ENCODE data around the gene CSGALNACT2. TPM values are rescaled to one million over a fixed set of nuclear protein-coding genes. Genes with fewer than 3 reads are reported as not detected.

Gene CSGALNACT2
- total RNA-seq, 1 experiment from 2014 or later = 22.3 TPM

DNA sequence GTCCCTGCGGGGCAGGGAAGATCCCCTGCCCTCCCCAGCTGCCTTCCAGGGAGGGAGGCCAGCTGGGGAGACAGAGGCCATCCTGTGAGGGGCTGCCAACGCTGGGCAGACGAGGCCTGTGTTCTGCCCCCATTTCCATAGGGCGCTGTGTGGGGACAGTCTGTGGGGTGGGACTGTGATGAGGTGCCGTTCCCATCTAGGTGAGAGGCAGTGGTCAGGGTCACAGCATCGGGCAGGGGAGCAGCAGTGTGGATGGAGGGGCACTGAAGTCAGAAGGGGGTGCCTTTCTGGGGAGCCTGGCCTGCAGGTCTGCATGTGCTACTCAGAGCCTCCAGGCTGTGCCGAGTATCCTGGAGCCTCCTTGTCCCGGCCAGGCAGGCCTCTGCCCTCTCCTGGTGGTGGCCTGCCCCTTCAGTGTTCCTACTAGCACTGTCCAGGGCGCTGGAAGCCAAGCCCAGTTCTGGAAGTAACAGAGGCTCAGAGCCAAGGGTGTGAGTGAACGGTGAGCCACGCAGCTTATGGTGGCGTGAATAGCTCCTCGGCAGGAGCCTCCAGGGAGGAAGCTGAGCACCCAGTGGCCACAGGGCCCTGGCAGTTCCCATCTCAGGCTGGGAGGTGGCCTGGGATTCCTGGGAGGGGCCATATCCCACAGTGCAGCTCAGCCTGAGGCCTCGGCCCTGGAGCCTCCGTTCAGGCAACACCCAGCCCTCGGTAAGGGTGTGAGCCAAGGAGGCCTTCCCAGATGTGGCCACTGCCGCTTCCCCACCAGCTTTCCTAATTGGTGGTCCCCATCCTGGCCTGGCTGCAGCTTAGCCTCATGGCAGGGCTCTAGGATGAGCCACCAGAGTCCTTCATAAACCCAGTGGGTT lies 23.3 kb upstream of the CSGALNACT2 start:
- no TSS peak for BruUV-seq (replicated peaks)
- in situ Hi-C loops (cut with HindIII; ENCODE audit: low pct_unique_long_range_greater_than_20kb, low sequenced_read_pairs) = no loop called here
- CTCF ChIA-PET = no interaction called here

More for the DNA sequence above, 23.3 kb upstream of the CSGALNACT2 start:
- Histone ChIP-seq H3K27ac (ENCODE audit: low read length) (no peak overlapping the region), H3K27me3 (ENCODE audit: control insufficient read depth, insufficient read depth, low read length) (no peaks in the 10 kb centered on the region), H3K36me3 (ENCODE audit: control insufficient read depth, insufficient read depth, low read length) (no peaks in the 10 kb centered on the region), H3K4me3 (ENCODE audit: low read depth in 2 of 2, low read length in 2 of 2) (no peak overlapping the region), H3K9me3 (ENCODE audit: control insufficient read depth, insufficient read depth, low read depth, low read length) (no peaks in the 10 kb centered on the region), H3K4me1 (ENCODE audit: control insufficient read depth, insufficient read depth, low read length) (peaks cover 10% of the 10 kb centered on the region; the same call in 1 of the 2 replicates)
- TF ChIP-seq CTCF (IDR thresholded peaks at IDR 0.05) = no peak
- TF ChIP-seq TCF7L2 (IDR thresholded peaks at IDR 0.05; ENCODE audit: low read depth, low read length) = no peak
- TF ChIP-seq REST (IDR thresholded peaks at IDR 0.05; ENCODE audit: insufficient read depth in 1 of 2, low read depth in 2 of 2, low read length in 1 of 2) = no peak
- no peak for TF ChIP-seq POLR2AphosphoS5 (IDR thresholded peaks at IDR 0.05; ENCODE audit: low read depth, low read length)
- TF ChIP-seq SIN3A (IDR thresholded peaks at IDR 0.05; ENCODE audit: borderline replicate concordance, insufficient read depth, low read depth, low read length) = no peak
- intact Hi-C loops (cut with micrococcal nuclease; ENCODE audit: unreplicated experiment) = no loop called here
- POLR2A ChIA-PET = no interaction called here
- ATAC-seq (peak; percentile 61), DNase-seq (ENCODE audit: low read depth, low spot score) (no peak)

Data from Panc1 (cell line).